Body of pancreas (tissue), 4 donors: ENCODE measurements around the gene EDN2. TPM values are rescaled to one million over a fixed set of nuclear protein-coding genes. Genes with fewer than 3 reads are reported as not detected.

ENCODE experiments used
- ATAC-seq: fragments of 150-250 bp; one replicate; pipeline ENCODE4 v1.9.1; 2016
- DNase-seq, 4 donors: peaks; one replicate each; pipeline ENCODE4 v3.0.0-alpha.2; 2019
- H3K27ac ChIP-seq, 4 donors: fragments of 200-600 bp; sonication (generic); 1 replicate in 3 of 4; 2 replicates in 1 of 4; pipeline versions ENCODE4 v1.5.1 to v1.6.1; 2016 to 2019; ENCODE audit warnings: mild to moderate bottlenecking in 1 of 4, mixed read lengths in 1 of 4, moderate library complexity in 1 of 4
- H3K27me3 ChIP-seq, 2 donors: fragments of 200-600 bp; sonication (generic); one replicate each; pipeline ENCODE4 v1.6.0; 2016; ENCODE audit warnings: mild to moderate bottlenecking in 1 of 2
- H3K36me3 ChIP-seq, 2 donors: fragments of 200-600 bp; sonication (generic); replicated peaks in 1 of 2; 2 replicates each; pipeline ENCODE4 v1.5.1; 2016; ENCODE audit warnings: low read depth in 2 of 2; ENCODE audit not compliant: insufficient read depth in 1 of 2
- H3K4me1 ChIP-seq: fragments of 200-600 bp; sonication (generic); one replicate; pipeline ENCODE4 v1.6.0; 2016
- H3K4me3 ChIP-seq, 2 donors: fragments of 200-600 bp; sonication (generic); 1 replicate in 1 of 2; 2 replicates in 1 of 2; pipeline ENCODE4 v1.5.1; 2016 to 2019
- H3K9me3 ChIP-seq, 3 donors: fragments of 200-600 bp; sonication (generic); 1 replicate in 2 of 3; 2 replicates in 1 of 3; pipeline ENCODE4 v1.5.1; 2016
- CTCF ChIP-seq, 7 experiments: fragments of 450-650 bp in 4 of 7; fragments of 200-600 bp in 3 of 7; sonication (generic) in 3 of 7; IDR thresholded peaks; one replicate each; pipeline ENCODE4 v1.5.1; 2016 to 2019; ENCODE audit warnings: antibody characterized with exemption in 7 of 7
- POLR2A ChIP-seq, 3 donors: fragments of 450-650 bp; IDR thresholded peaks; one replicate each; pipeline ENCODE4 v1.6.1; 2016; ENCODE audit warnings: antibody characterized with exemption in 3 of 3, mild to moderate bottlenecking in 2 of 3
- WGBS, 2 donors: methylation state at CpG; one replicate each; pipeline ENCODE4 v1.1.5; 2017; 5-methylcytosine and 5-hydroxymethylcytosine counted together
- intact Hi-C: fragments of 100-400 bp; cut with DNase I; formaldehyde crosslinking; loops from one replicate; pipeline ENCODE4 v1.15.1; 2023
- total RNA-seq, 2 donors: library from RNA; depleted of rRNA; stranded (reverse); fragments of >200 nt; gene quantifications; one replicate each; pipeline ENCODE4 v1.1.0, GENCODE V29; 2016

EDN2 gene
- total RNA-seq, 2 donors from 2014 or later, result 3.6 TPM

GRCh38 chr1:41530411-41530810 is 45.9 kb upstream of the EDN2 start:
- no peak for DNase-seq
- TF ChIP-seq POLR2A (IDR thresholded peaks at IDR 0.05) (no peak), CTCF (IDR thresholded peaks at IDR 0.05) (no peak)
- Histone ChIP-seq H3K4me3 (no peak overlapping the region), H3K9me3 (no peaks in the 10 kb centered on the region), H3K27ac (no peak overlapping the region), H3K4me1 (no peaks in the 10 kb centered on the region), H3K27me3 (no peaks in the 10 kb centered on the region), H3K36me3 (no peaks in the 10 kb centered on the region)
- WGBS, 2 donors, result 77% methylated on average over 5 of the region's 5 CpGs
- intact Hi-C loops, result no loop called here
- ATAC-seq, result no peak

- Histone ChIP-seq H3K9me3 (no peaks in the 10 kb centered on the region), H3K36me3 (no peaks in the 10 kb centered on the region), H3K27ac (no peak overlapping the region), H3K27me3 (no peaks in the 10 kb centered on the region), H3K4me1 (no peaks in the 10 kb centered on the region), H3K4me3 (no peak overlapping the region)
- 69 to 91% methylated on average over 9 to 23 of the region's 23 CpGs for WGBS, 2 donors
- TF ChIP-seq POLR2A (IDR thresholded peaks at IDR 0.05), result no peak
- TF ChIP-seq CTCF (IDR thresholded peaks at IDR 0.05), result no peak
- no peak for ATAC-seq
- intact Hi-C loops, result no loop called here
- no peak for DNase-seq
Observed at GRCh38 chr1:41529621-41530395, 45.3 kb upstream of the EDN2 start.

DNA sequence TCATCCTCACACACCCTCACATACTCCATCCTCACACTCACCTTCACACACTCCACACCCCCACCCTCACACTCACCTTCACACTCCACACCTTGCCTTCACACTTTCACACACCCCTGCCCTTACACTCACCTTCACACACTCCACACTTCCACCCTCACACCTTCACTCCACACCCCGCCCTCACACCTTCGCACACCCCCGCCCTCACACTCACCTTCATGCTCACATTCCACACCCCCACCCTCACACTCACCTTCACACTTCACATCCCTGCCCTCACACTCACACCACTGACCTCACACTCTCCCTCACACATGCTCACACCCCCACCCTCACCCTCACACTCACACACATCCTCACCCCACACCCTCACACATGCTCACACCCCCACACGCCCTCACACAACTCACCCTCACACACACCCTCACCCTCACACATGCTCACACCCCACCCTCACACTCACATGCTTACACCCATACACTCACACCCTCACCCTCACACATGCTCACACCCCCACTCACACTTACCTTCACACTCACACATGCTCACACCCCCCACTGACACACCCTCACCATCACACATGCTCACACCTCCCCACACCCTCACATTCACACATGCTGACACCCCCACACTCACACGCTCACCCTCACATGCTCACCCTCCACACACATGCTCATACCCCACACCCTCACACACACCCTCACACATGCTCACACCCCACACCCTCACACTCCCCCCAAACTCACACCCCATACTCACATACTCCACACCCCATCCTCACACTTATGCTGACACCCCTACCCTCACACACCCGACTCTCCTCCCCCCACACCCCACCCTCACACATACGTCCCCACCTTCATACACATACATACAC is 44.5 kb upstream of the EDN2 start:
- H3K4me1 ChIP-seq, result no peaks in the 10 kb centered on the region
- no peaks in the 10 kb centered on the region for H3K9me3 ChIP-seq
- whole genome bisulfite sequencing, 2 donors, result 69 to 81% methylated on average over 7 of the region's 7 CpGs
- no peaks in the 10 kb centered on the region for H3K36me3 ChIP-seq
- intact Hi-C loops, result no loop called here
- TF ChIP-seq CTCF (IDR thresholded peaks at IDR 0.05) (no peak), POLR2A (IDR thresholded peaks at IDR 0.05) (no peak)
- no peak overlapping the region for H3K27ac ChIP-seq
- H3K27me3 ChIP-seq, result no peaks in the 10 kb centered on the region
- ATAC-seq (no peak), DNase-seq (no peak)
- H3K4me3 ChIP-seq, result no peak overlapping the region

DNA sequence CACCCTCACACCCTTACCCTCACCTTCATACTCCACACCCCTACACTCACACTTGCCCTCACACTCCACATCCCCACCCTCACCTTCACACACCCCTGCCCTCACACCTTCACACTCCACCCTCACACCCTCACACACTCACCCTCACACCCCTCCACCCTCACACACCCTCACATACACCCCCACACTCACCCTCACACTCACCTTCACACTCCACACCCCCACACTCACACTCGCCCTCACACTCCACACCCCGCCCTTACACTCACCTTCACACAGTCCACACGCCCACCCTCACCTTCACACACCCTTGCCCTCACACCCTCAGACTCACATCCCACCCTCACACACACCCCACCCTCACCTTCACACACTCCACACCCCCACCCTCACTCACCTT is 43.6 kb upstream of the EDN2 start:
- intact Hi-C loops, result no loop called here
- H3K27me3 ChIP-seq, result no peaks in the 10 kb centered on the region
- H3K4me1 ChIP-seq, result no peaks in the 10 kb centered on the region
- WGBS, 2 donors, result 82 to 91% methylated on average over 3 of the region's 3 CpGs
- ATAC-seq (no peak), DNase-seq (no peak)
- TF ChIP-seq CTCF (IDR thresholded peaks at IDR 0.05) (no peak), POLR2A (IDR thresholded peaks at IDR 0.05) (no peak)
- H3K4me3 ChIP-seq, result no peak overlapping the region
- H3K27ac ChIP-seq, result no peak overlapping the region
- no peaks in the 10 kb centered on the region for H3K36me3 ChIP-seq
- no peaks in the 10 kb centered on the region for H3K9me3 ChIP-seq
